HG02623 (cell line): ENCODE measurements around the gene APP.
"Not testable (repeated sequence)": the region's sequence is repeated elsewhere in the genome, so short reads cannot be mapped to it uniquely, and the experiment has no call there.

ENCODE experiments used
- ATAC-seq: cut with Tn5 transposase; IDR thresholded peaks from one replicate; pipeline ENCODE4 v1.9.1; 2021; ENCODE audit warnings: moderate library complexity; ENCODE audit not compliant: unreplicated experiment

Gene APP

DNA sequence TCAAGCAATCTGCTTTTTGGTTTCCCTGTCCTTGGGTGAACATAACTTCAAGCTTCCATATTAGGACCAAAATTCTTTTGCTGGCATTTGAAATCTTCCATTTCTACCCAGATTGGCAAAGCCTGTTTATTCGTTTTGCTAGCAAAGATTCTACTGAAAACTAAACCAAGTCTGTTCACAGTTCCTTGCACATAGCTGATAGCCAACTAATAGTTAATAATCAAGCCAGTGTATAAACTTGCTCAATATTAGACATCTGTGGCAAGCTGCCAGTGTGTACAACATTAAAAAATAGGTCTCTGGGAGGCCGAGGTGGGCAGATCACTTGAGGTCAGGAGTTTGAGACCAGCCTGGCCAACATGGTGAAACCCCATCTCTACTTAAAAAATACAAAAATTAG, 6.3 kb downstream of the APP start:
- ATAC-seq: no peak

DNA sequence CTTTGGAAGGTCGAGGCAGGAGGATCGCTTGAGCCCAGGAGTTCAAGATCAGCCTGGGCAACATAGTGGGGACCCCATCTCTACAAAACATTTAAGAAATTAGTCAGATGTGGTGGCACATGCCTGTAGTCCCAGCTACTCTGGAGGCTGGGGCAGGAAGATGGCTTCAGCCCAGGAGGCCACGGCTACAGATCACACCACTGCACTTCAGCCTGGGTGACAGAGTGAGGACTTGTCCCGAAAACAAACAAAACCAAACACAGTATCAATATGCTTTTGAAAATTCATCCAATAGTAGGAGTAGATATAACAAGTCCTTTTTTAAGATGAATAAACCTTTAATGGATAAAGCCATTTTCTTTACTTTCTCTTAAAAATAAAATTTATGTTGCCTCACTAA, 8.5 kb downstream of the APP start:
- no peak for ATAC-seq

DNA sequence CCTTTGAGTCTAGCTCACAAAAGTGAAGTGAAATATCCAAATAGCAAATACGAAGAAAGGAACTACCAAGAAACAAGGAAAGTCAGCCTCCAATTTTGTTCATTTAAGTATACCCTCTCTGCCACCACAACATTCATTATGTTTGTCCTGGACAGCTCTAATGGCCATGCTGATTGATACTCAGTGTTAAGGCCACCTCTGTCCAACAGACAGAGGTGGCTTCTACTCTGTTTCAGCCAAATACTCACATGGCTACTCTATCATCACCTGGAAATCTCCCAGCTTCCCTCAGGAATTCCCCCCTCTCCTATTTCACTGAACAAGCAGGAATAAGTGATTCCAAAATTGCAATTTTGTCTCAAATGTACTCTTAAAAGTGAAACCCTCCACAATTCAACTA, 10.7 kb downstream of the APP start:
- no peak for ATAC-seq

DNA sequence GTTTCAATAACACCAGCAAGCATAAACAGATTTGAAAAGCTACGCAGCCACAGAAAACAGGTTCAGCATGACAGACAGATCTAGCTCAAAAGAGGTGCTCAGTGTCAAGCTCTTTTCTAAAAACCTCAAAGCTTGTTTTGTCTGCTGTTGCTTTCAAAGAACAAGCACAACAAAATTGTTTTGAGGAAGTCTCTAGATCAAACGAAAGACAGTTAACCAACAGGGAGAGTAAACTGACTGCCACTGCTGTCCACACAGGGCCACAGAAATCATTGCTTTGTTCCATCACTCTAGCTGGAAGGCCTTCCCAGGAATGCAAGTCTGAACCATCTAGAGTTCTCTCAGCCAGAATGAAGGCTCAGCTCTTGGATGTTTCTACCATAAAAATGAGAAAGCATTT, 12.8 kb downstream of the APP start:
- no peak for ATAC-seq

DNA sequence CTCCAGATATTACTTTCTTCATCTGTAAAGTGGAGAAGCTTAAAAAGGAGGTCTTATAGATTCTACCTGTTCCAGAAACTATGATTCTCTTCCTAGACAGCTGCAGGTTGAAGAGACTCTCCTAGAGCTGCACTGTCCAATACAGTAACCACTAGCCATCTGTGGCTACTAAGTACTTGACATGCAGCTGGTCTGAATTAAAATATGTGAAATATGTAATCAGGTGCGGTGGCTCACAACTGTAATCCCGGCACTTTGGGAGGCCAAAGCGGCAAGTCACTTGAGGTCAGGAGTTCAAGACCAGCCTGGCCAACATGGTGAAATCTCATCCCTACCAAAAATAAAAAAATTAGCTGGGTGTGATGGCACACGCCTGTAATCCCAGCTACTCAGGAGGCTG, 15.8 kb downstream of the APP start:
- ATAC-seq: no peak

DNA sequence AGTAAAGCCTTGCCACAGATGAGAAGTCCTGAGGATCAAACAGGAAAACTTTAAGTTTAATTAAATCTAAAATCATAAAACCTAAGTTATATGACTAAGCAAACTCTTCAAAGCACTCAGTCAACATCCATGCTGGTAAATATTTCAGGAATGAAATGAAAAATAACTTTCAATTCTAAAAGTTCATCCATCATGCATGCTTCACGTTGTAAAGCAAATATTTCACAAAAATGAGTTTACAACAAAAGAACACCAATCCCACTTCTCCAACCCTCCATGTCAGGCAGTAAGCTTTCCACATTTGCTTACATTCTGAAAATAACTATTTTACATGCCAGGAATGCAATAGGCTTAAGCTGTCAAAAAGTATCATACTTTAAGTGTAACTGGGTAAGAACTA, 16.8 kb downstream of the APP start:
- no peak for ATAC-seq

DNA sequence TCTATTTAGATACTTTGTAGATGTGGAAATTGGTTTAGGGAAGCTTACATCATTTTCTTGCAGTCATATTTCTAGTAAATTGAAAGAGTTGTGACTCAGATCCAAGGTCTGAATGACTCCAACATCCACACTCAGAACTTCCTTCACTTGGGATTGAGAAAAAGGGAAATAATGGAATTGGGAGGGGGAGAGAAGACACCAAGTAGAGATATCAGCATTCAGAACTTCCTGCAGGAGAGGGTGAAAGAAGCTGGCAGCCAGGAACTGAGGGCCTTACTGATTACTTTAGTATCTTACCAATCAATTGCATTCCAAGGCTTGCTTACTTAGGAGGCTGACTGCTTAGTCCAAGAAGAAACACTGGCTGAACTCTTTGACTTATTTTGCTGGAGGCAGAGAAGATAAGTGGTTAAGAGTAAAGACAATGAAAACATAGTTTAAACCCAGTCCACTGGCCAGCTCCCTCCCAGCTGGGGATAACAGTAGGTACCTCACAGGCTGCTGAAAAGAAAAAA, 21.7 kb downstream of the APP start:
- ATAC-seq: no peak

DNA sequence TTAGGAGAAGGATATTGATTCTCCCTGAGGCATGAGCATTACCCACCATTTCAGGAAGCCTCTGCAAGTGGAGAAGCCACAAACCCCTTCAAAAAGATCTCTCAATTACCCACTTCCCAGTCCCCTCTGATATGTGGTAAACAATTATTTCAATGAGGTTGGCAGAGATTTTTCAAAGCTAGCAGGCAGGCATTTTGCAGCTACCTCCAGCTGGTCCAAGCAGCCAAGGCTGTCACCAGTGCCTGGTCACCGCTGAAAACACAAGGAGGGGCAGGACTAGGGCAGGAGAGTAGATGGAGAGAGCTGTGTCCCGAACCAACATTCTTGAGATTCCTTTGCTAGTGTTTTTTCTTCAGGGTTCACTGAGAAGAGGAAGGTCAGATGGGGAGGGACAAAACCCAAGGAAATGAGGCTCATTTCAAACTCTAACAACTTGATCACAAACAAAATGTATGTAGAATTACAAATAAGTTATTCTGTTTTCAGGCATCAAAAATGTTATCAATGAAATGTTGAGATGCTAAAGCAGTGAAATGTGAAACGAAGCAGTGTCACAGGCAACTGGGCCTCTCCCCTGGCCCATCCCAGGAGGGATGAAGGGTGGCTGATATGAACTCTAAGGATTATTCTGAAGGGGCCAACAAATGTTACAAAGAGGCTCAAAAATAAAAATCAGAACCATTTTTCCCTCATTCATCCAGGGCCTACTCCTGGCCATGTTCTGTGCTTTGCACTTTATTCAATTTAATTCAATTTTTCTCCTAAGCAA, 22.3 kb downstream of the APP start:
- ATAC-seq: no peak

DNA sequence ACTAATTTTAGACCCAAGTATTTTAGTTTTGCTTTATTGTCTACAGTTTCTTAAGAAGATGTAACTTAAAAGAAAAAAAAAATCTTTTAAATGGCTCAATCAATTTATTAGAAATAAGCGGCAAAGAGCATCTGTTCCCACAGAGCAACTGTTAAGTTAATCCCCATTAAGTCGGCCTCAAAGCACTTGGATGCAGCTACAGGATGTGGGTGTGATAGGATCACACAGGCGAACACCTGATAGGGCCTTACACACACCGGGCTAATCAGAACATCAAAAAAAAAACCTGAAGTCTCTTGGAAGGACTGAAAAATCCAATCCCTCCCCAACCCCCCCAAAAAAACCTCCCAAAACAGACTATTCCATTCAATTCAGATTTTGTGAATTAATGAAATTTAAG, 23.0 kb downstream of the APP start:
- no peak for ATAC-seq

DNA sequence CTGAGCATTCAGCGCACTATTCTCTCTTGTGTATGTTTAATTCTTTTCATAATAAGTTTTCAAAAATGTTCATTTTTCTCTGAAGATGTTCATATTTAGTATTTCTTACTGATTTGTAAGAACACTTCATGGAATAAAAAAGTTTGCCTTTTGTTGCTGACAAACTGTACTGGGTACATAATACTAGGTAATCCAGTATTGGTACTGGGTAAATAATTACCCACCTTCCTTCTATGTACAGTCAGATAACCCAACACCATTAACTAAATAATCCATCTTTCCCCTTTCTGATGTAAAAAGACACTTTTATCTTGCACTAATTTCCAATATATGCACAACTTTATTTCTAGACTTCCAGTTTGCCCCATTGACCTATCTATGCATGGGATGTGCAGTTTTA, 23.9 kb downstream of the APP start:
- no peak for ATAC-seq

DNA sequence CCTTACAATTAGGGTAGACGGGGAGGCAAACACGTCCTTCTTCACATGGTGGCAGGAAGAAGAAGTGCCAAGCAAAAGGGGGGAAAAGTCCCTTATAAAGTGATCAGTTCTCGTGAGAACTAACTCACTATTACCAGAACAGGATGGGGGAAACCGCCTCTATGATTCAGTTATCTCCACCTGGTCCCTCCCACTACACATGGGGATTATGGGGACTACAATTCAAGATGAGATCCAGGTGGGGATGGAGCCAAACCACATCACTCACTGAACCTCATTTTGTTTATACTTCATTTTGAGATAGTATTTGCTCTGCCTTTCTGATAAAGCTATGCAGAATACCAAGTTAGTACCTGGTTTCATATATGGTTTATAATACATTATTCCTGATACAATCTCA, 26.5 kb downstream of the APP start:
- ATAC-seq: no peak

DNA sequence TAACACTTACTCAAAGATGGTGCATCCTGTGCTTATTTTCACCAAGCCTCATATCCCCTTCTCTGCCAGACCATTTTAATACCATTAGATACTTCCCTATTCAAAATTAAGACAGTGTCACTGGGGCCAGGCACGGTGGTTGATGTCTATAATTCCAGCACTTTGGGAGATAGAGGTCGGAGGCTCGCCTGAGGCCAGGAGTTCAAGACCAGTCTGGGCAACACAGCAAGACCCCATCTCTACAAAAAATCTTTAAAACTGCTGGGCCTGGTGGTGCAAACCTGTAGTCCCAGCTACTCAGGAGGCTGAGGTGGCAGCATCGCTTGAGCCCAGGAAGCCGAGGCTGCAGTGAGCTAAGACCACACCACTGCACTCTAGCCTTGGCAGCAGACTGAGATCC, 28.2 kb downstream of the APP start:
- no peak for ATAC-seq

DNA sequence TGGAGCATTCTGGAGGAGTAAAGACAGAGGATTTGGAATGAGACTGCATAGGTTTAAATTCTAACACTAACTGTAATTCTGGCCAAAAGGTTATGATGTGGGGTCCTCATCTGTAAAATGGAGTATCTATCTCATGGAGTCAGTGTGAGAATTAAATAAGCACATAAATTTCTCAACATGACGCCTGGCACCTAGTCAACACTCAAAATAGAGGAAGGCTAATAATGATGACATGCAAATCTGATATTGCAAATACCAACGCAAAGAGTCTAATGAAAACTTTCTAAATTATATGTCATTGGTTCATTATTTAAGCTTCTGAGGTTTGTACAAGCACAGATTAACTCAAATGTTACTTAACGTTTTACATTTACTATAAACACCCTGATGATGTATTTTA, 29.6 kb downstream of the APP start:
- no peak for ATAC-seq

DNA sequence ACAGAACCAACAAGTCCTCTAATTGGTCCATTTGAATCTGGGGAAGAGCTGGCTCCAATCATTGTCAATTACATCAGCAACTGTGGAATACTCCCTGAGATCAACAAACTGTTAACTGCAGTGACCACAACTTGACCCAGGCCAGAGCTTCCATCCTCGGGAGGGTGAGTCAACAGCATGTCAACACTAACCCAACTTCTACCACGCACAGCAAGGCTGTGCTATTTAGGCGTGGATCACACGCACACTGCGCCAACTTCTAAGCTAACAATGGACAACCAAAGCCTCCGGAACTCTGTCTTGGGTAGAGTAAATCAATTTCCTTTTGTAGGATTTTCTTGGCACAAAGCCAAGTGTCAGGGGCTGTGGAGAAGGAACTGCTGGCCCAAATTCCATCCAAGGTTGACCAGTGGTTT, 30.4 kb downstream of the APP start:
- no peak for ATAC-seq

DNA sequence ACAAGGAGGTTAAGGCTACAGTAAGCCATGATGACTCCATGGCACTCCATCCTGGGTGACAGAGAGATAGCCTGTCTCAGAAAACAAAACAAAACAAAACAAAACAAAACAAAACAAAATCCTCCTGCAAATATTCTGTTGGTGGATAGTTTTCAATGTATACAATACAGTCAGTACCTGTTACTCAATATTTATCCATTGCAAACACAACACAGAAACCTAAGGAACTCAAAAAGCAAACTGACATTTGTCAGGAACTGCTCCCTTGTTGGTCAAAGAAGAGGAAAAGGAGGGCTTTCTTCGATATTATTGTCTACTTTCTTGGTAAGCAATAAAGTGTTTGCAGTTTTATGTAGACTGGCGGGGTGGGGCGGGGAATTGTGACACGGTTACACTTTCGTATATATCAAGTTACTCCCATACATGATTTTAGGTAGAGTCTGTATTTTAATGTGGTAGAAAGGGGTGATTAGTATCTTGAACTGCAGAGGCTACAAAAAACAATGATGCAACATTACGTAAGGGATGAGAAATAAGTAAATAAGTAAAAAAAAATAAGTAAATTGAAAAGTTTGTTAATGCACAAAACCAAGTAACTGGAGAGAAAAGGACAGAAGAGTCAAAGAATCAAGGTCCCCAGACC, 31.8 kb downstream of the APP start:
- no peak for ATAC-seq

DNA sequence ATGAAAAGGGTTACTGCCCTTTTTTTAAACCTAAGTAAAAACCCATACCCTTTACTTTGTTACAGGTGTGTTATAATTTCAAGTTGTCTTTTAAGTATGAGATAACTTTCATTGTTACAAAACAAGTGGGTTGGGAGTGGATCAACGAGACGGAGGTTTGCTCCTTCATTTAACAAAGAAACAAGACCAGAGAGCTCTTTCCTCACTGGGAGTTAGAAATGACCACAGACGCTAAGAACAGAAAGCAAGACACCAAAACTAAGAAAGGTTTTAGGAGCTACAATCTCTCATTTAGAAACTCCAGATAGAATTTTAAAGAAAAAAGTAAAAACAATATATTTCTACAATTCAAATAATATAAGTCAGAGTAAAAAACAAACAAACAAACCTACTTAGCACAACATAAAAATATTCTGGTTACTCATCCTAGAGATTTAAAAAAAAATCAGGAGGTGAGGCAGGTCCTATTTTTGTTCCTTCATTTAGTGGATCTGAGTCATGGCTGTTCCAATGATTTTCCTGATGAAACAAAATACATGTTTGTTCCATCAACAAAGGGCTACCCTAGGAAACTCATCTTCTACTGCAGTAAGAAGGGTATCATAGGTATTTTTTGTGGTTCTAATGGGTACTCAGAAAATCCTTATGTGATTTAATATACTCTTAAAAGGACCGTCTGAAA, 33.0 kb downstream of the APP start:
- ATAC-seq: no peak

DNA sequence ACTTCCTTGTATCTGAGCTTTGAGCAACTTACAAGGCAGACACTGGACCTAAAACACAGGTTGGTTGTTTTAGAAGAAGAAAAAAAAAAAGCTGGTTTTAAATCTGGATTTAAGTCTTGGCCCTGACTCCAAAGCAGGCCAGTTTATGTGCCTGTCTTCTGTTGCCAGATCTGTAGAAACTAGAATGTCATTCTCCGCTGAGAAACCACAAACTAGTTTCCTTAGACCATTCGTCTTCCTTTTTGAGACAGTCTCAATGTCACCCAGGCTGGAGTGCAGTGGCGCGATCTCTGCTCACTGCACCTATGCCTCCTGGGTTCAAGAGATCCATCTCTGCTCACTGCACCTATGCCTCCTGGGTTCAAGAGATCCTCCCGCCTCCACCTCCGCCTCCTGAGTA, 33.9 kb downstream of the APP start:
- ATAC-seq: peak; percentile 98

DNA sequence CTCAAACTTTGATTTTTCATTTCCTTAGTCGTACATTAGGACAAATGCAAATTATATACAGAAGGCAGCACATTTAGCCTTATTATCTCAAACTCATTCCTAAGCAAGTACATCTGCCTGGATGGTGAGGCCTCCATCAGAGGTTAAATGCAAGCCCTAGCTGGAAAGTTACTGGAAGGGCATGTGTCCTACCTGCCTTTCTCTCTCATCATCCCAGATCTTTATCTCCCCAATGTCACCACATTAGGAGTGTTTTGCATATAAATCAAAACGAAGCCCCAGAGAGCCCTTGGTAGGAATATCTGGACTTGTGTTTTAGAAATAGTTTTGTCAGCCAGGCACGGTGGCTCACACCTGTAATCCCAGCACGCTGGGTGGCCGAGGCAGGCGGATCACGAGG, 35.0 kb downstream of the APP start:
- no peak for ATAC-seq

DNA sequence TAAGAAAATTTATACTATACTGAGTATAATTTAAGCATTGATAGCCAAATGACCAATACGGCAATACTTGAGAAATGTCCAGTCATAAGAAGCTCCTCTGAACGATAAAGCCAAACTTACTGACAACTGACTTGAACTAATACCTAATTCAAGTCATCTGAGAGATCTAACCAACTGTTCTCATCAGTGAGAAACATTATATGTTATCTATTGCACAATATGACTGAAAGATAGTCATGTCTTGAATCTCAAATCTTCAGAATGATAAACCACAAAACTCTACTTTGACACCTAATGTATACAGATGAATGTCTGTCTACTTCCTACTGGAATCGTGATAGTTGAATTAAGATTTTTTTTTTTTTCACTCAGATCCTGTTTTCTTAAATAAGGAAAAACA, 39.0 kb downstream of the APP start:
- no peak for ATAC-seq

DNA sequence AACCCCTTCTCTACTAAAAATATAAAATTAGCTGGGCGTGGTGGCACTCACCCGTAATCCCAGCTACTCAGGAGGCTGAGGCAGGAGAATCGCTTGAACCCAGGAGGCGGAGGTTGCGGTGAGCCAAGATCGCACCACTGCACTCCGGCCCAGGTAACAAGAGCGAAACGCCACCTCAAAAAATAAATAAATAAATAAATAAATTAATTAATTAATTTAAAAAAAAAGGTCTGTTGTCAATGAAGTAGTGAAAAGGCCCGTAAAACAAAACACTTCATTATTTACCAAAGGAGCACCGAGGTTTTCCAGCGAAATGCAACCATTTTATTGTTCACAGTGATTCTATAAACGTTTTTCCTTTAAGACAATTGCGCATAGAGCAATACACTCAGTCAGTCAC, 39.5 kb downstream of the APP start:
- not testable (repeated sequence) for ATAC-seq

DNA sequence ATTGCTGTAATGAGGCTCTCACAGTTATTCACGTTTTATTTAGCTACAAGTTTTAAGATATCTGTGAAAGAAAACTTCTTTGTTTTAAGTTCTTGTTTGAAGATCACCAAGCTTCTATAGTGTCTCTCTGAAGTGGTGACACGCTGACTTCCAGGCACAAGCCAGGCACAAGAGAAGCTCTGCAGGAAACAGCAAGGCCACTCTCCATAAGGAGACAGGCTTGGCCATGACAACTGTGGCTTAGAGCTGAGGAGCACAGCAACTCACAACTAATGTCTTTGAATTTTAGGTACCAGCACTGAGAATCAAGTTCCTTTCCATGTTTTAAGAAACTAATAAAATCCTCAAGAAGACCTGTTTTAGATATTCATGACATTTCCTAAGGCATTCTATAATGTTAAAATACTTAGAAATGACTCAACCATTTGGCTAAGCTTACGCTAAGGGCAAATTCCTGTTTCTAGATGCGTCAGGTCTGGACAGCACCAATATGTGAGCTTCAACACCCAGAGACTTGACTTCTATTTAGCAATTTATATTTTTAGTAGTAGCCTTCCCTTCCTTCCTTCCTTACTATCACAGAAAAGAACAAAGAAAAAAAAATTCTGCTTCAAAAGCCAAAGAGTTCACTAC, 40.2 kb downstream of the APP start:
- ATAC-seq: no peak

DNA sequence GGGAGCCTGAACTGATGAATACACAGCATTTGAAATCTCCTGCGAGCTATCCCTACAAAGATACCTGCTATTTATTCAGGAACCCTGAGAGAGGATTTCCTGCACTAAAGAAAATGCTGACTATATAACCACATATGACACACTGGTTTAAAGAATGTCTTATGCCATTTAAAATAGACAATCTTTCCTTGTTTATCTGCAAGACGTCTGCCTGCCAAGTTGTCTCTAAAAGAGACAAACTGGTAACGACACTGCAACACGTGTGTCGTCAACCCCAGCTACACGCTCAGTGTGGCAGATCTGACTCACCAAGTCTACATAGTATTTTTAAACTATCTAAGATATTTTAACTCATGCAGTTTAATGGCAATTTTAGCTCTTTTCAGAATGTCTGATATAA, 42.7 kb downstream of the APP start:
- ATAC-seq: no peak
